Large intestine (tissue), 3 donors: Measurements from ENCODE around the gene SPATS2. TPM values are rescaled to one million over a fixed set of nuclear protein-coding genes. Genes with fewer than 3 reads are reported as not detected.
"Not testable (repeated sequence)": the region's sequence is repeated elsewhere in the genome, so short reads cannot be mapped to it uniquely, and the experiment has no call there.

Source experiments
- DNase-seq, 2 donors: peaks; one replicate each; pipeline versions ENCODE4 v3.0.0 to v3.0.0-alpha.2; 2013
- H3K27ac ChIP-seq: one replicate; pipeline ENCODE4 v1.5.1; 2013; ENCODE audit warnings: low read length
- H3K27me3 ChIP-seq: 2 replicates; pipeline ENCODE4 v1.6.1; 2013; ENCODE audit warnings: low read length; ENCODE audit not compliant: control insufficient read depth, insufficient read depth
- H3K36me3 ChIP-seq: 2 replicates; pipeline ENCODE4 v1.6.1; 2013; ENCODE audit warnings: low read length; ENCODE audit not compliant: control insufficient read depth, insufficient read depth
- H3K4me1 ChIP-seq: one replicate; pipeline ENCODE4 v1.6.1; 2013; ENCODE audit warnings: low read length; ENCODE audit not compliant: control insufficient read depth, insufficient read depth
- H3K4me3 ChIP-seq: one replicate; pipeline ENCODE4 v1.5.1; 2013; ENCODE audit warnings: low read length
- H3K9me3 ChIP-seq: one replicate; pipeline ENCODE4 v1.6.1; 2013; ENCODE audit warnings: mild to moderate bottlenecking, low read depth, low read length, moderate library complexity; ENCODE audit not compliant: control insufficient read depth
- WGBS: methylation state at CpG from one replicate; pipeline ENCODE4 v1.1.5; 2013; ENCODE audit warnings: low lambda C conversion rate; ENCODE audit not compliant: insufficient coverage; 5-methylcytosine and 5-hydroxymethylcytosine counted together
- polyA plus RNA-seq: library from polyadenylated mRNA; unstranded; fragments of 120-200 nt; gene quantifications from one replicate; pipeline ENCODE4 v1.2.1, GENCODE V29; 2013

The SPATS2 gene
- polyA plus RNA-seq, 1 donor = 22.7 TPM

GRCh38 chr12:49436799-49437198 lies 69.5 kb downstream of the SPATS2 start:
- H3K9me3 ChIP-seq, H3K27me3 ChIP-seq, H3K4me1 ChIP-seq, H3K4me3 ChIP-seq, H3K27ac ChIP-seq, H3K36me3 ChIP-seq, DNase-seq: not testable (repeated sequence)
- no CpG with 5 or more reads among the region's 31 CpGs for WGBS

- Histone ChIP-seq H3K27me3 (no peaks in the 10 kb centered on the region), H3K4me3 (no peak overlapping the region), H3K9me3 (peaks cover 3% of the 10 kb centered on the region), H3K27ac (no peak overlapping the region), H3K4me1 (no peaks in the 10 kb centered on the region), H3K36me3 (no peaks in the 10 kb centered on the region)
- no CpG with 5 or more reads among the region's 1 CpG for WGBS
- DNase-seq = no peak
Measured at GRCh38 chr12:49439042-49439441, 71.8 kb downstream of the SPATS2 start.

GRCh38 chr12:49440035-49440434 lies 72.8 kb downstream of the SPATS2 start:
- Histone ChIP-seq H3K27ac (no peak overlapping the region), H3K4me3 (no peak overlapping the region), H3K27me3 (no peaks in the 10 kb centered on the region), H3K9me3 (peaks cover 3% of the 10 kb centered on the region), H3K4me1 (no peaks in the 10 kb centered on the region), H3K36me3 (no peaks in the 10 kb centered on the region)
- peak; percentile 31 to 76 for DNase-seq
- 70% methylated on average over 1 of the region's 2 CpGs for WGBS

- H3K27ac ChIP-seq = no peak overlapping the region
- no peaks in the 10 kb centered on the region for H3K9me3 ChIP-seq
- no peaks in the 10 kb centered on the region for H3K4me1 ChIP-seq
- no peak for DNase-seq
- peaks cover 3% of the 10 kb centered on the region for H3K36me3 ChIP-seq
- no CpG with 5 or more reads among the region's 1 CpG for WGBS
- H3K27me3 ChIP-seq = no peaks in the 10 kb centered on the region
- no peak overlapping the region for H3K4me3 ChIP-seq
Measured at GRCh38 chr12:49442915-49443314, 75.7 kb downstream of the SPATS2 start.

GRCh38 chr12:49446571-49446970 lies 79.3 kb downstream of the SPATS2 start:
- Histone ChIP-seq H3K27ac (no peak overlapping the region), H3K4me1 (no peaks in the 10 kb centered on the region), H3K9me3 (no peaks in the 10 kb centered on the region), H3K27me3 (no peaks in the 10 kb centered on the region), H3K36me3 (peaks cover 3% of the 10 kb centered on the region), H3K4me3 (no peak overlapping the region)
- DNase-seq = no peak
- WGBS = no CpG with 5 or more reads among the region's 4 CpGs

- Histone ChIP-seq H3K27me3 (no peaks in the 10 kb centered on the region), H3K9me3 (no peaks in the 10 kb centered on the region), H3K4me3 (no peak overlapping the region), H3K36me3 (peaks cover 3% of the 10 kb centered on the region), H3K4me1 (no peaks in the 10 kb centered on the region), H3K27ac (no peak overlapping the region)
- no peak for DNase-seq
- WGBS = no CpG with 5 or more reads among the region's 3 CpGs
Measured at GRCh38 chr12:49448858-49449257, 81.6 kb downstream of the SPATS2 start.

- no peaks in the 10 kb centered on the region for H3K36me3 ChIP-seq
- WGBS = 100% methylated on average over 1 of the region's 3 CpGs
- H3K4me3 ChIP-seq = no peak overlapping the region
- peaks cover 9% of the 10 kb centered on the region for H3K4me1 ChIP-seq
- H3K27me3 ChIP-seq = no peaks in the 10 kb centered on the region
- no peak overlapping the region for H3K27ac ChIP-seq
- no peaks in the 10 kb centered on the region for H3K9me3 ChIP-seq
- DNase-seq = no peak
Measured at GRCh38 chr12:49451468-49452259, 84.4 kb downstream of the SPATS2 start.

- peaks cover 9% of the 10 kb centered on the region for H3K4me1 ChIP-seq
- no peak for DNase-seq
- H3K9me3 ChIP-seq = no peaks in the 10 kb centered on the region
- H3K36me3 ChIP-seq = no peaks in the 10 kb centered on the region
- no peak overlapping the region for H3K4me3 ChIP-seq
- H3K27me3 ChIP-seq = no peaks in the 10 kb centered on the region
- WGBS = no CpG with 5 or more reads among the region's 6 CpGs
- no peak overlapping the region for H3K27ac ChIP-seq
Measured at GRCh38 chr12:49455501-49455900, 88.2 kb downstream of the SPATS2 start.

- Histone ChIP-seq H3K9me3 (no peaks in the 10 kb centered on the region), H3K27me3 (no peaks in the 10 kb centered on the region), H3K4me3 (no peak overlapping the region), H3K27ac (no peak overlapping the region), H3K36me3 (no peaks in the 10 kb centered on the region), H3K4me1 (peaks cover 12% of the 10 kb centered on the region)
- DNase-seq = peak; percentile 17 to 58
- WGBS = 80% methylated on average over 1 of the region's 2 CpGs
Measured at GRCh38 chr12:49456131-49456679, 88.9 kb downstream of the SPATS2 start.

GRCh38 chr12:49458816-49459215 lies 91.6 kb downstream of the SPATS2 start:
- Histone ChIP-seq H3K27ac (no peak overlapping the region), H3K27me3 (no peaks in the 10 kb centered on the region), H3K36me3 (no peaks in the 10 kb centered on the region), H3K4me1 (peaks cover 18% of the 10 kb centered on the region), H3K9me3 (no peaks in the 10 kb centered on the region), H3K4me3 (no peak overlapping the region)
- no peak for DNase-seq
- WGBS = 100% methylated on average over 2 of the region's 3 CpGs

- 33% methylated on average over 1 of the region's 1 CpG for WGBS
- peak in 1 of 2 donors; percentile 33 for DNase-seq
- H3K27ac ChIP-seq = no peak overlapping the region
Measured at GRCh38 chr12:49461221-49461620, 94.0 kb downstream of the SPATS2 start.

More at GRCh38 chr12:49461221-49461620, 94.0 kb downstream of the SPATS2 start:
- Histone ChIP-seq H3K4me3 (no peak overlapping the region), H3K27me3 (no peaks in the 10 kb centered on the region), H3K4me1 (peaks cover 11% of the 10 kb centered on the region), H3K9me3 (no peaks in the 10 kb centered on the region), H3K36me3 (no peaks in the 10 kb centered on the region)
